ENCODE results near the gene CR1.

DNA sequence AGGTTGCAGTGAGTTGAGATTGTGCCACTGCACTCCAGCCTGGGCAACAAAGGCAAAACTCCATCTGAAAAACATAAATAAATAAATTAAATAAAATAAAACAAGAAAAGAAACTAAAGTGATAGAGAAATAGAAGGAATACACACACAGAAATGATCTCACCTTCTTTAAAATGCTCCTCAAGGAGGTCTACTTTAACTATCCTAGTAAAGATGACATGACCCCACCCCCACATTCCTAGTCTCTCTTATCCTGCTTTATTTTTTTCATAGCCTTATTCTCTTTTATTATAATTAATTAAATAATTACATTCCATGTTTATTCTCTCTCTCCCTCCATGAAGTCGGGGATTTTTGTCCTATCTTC is 131.0 kb downstream of the CR1 start:
- TF ChIP-seq, protein P1, sequence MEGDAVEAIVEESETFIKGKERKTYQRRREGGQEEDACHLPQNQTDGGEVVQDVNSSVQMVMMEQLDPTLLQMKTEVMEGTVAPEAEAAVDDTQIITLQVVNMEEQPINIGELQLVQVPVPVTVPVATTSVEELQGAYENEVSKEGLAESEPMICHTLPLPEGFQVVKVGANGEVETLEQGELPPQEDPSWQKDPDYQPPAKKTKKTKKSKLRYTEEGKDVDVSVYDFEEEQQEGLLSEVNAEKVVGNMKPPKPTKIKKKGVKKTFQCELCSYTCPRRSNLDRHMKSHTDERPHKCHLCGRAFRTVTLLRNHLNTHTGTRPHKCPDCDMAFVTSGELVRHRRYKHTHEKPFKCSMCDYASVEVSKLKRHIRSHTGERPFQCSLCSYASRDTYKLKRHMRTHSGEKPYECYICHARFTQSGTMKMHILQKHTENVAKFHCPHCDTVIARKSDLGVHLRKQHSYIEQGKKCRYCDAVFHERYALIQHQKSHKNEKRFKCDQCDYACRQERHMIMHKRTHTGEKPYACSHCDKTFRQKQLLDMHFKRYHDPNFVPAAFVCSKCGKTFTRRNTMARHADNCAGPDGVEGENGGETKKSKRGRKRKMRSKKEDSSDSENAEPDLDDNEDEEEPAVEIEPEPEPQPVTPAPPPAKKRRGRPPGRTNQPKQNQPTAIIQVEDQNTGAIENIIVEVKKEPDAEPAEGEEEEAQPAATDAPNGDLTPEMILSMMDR (conservative IDR thresholded peaks at IDR 0.05; ENCODE audit: low read length) = no peak
- no peak for TF ChIP-seq EZH2phosphoT487 (IDR thresholded peaks at IDR 0.05; ENCODE audit: borderline replicate concordance, low read depth, low read length)

Measured in OCI-LY7 (cell line).